Measurements from ENCODE around the gene RIN3. TPM values are rescaled to one million over a fixed set of nuclear protein-coding genes. Genes with fewer than 3 reads are reported as not detected.
A peak's percentile ranks its signal among the peaks of the same experiment; 100 is the strongest.

Gene RIN3
- total RNA-seq, 4 donors from 2014 or later, result 15.4 to 53.6 (median 39.7) TPM

- Histone ChIP-seq H3K9me3 (no peaks in the 10 kb centered on the region), H3K4me1 (peaks cover 0 to 6% (median 3%) of the 10 kb centered on the region in 4 donors), H3K27ac (peak overlapping the region; percentile 50 to 82 (median 54)), H3K4me3 (no peak overlapping the region), H3K36me3 (peaks cover 0 to 30% (median 0%) of the 10 kb centered on the region in 3 donors), H3K27me3 (no peaks in the 10 kb centered on the region)
- DNase-seq, result no peak
- TF ChIP-seq POLR2A (IDR thresholded peaks at IDR 0.05), result no peak
- TF ChIP-seq CTCF (IDR thresholded peaks at IDR 0.05), result no peak
These were observed 152.7 kb downstream of the RIN3 start for GRCh38 chr14:92666251-92666650.

- no peaks in the 10 kb centered on the region for H3K27me3 ChIP-seq
- H3K4me3 ChIP-seq, result no peak overlapping the region
- TF ChIP-seq POLR2A (IDR thresholded peaks at IDR 0.05), result no peak
- no peak for TF ChIP-seq CTCF (IDR thresholded peaks at IDR 0.05)
- DNase-seq, result no peak
- peaks cover 0 to 6% (median 3%) of the 10 kb centered on the region in 4 donors for H3K4me1 ChIP-seq
- no peaks in the 10 kb centered on the region for H3K9me3 ChIP-seq
- H3K36me3 ChIP-seq, result peaks cover 0 to 18% (median 0%) of the 10 kb centered on the region in 3 donors
- peak overlapping the region in 1 of 4 donors; percentile 32 for H3K27ac ChIP-seq
These were observed 154.8 kb downstream of the RIN3 start for GRCh38 chr14:92668276-92668973.

- DNase-seq, result no peak
- Histone ChIP-seq H3K27ac (no peak overlapping the region), H3K4me1 (peaks cover 0 to 6% (median 0%) of the 10 kb centered on the region in 4 donors)
These were observed 156.6 kb downstream of the RIN3 start for GRCh38 chr14:92670160-92670559.

GRCh38 chr14:92670643-92671366 lies 157.2 kb downstream of the RIN3 start:
- Histone ChIP-seq H3K27me3 (no peaks in the 10 kb centered on the region), H3K27ac (no peak overlapping the region), H3K9me3 (no peaks in the 10 kb centered on the region), H3K4me3 (no peak overlapping the region), H3K36me3 (peaks cover 0 to 18% (median 0%) of the 10 kb centered on the region in 3 donors), H3K4me1 (peaks cover 0 to 6% (median 3%) of the 10 kb centered on the region in 4 donors)
- DNase-seq, result no peak
- TF ChIP-seq POLR2A (IDR thresholded peaks at IDR 0.05), result no peak
- TF ChIP-seq CTCF (IDR thresholded peaks at IDR 0.05), result no peak

More at GRCh38 chr14:92670160-92670559, 156.6 kb downstream of the RIN3 start:
- H3K36me3 ChIP-seq, result peaks cover 0 to 18% (median 0%) of the 10 kb centered on the region in 3 donors
- H3K27me3 ChIP-seq, result no peaks in the 10 kb centered on the region
- no peaks in the 10 kb centered on the region for H3K9me3 ChIP-seq
- H3K4me3 ChIP-seq, result no peak overlapping the region
- TF ChIP-seq CTCF (IDR thresholded peaks at IDR 0.05), result peak in 1 of 6 experiments; percentile 12
- no peak for TF ChIP-seq POLR2A (IDR thresholded peaks at IDR 0.05)

GRCh38 chr14:92673601-92674150 lies 160.1 kb downstream of the RIN3 start:
- peaks cover 0 to 13% (median 5%) of the 10 kb centered on the region in 4 donors for H3K4me1 ChIP-seq
- H3K4me3 ChIP-seq, result no peak overlapping the region
- TF ChIP-seq CTCF (IDR thresholded peaks at IDR 0.05), result no peak
- TF ChIP-seq POLR2A (IDR thresholded peaks at IDR 0.05), result no peak
- H3K9me3 ChIP-seq, result no peaks in the 10 kb centered on the region
- H3K27ac ChIP-seq, result no peak overlapping the region
- peaks cover 0 to 23% (median 0%) of the 10 kb centered on the region in 3 donors for H3K36me3 ChIP-seq
- DNase-seq, result no peak
- H3K27me3 ChIP-seq, result no peaks in the 10 kb centered on the region

Measured in Peyer's patch (tissue), 4 donors.